NAMALWA (cell line): ENCODE data around the gene ETS2.

Experiments
- DNase-seq: peaks from one replicate; pipeline ENCODE4 v3.0.0-alpha.2; 2015; ENCODE audit warnings: low spot score

The ETS2 gene

DNA sequence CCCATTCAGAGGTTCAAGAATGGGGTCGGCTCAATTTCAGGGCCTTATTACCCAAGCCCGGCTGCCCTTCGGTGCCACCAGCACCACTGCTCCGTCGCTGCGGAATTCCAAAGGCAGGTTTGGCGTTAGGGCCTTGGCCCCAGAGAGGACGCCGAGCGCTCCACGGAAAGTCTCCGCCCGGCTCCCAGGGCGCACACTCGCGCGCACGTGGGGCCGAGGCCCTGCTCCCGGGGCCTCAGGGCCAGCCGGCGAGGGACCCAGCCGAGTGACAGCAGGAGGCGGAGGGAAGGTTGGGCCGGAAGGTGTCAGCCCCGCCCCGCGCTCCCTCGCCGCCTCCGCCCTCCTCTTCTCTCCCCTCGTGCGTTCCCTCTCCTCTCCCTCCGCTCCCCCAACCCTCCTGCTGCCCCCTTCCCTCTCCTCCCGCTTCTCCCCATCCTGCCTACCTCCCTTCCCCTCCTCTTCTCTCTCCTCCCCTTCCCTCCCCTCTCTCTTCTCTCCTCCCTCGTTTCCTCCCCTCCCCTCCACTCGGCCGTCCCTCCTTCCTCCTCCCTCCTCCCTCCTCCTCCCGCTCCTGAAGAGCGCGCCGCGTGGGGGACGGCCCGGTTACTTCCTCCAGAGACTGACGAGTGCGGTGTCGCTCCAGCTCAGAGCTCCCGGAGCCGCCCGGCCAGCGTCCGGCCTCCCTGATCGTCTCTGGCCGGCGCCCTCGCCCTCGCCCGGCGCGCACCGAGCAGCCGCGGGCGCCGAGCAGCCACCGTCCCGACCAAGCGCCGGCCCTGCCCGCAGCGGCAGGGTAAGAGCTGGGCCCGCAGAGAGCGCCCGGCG is at the start of gene ETS2:
ETS2 (plus strand) TSS at position 602 of the 825 bp plus-strand sequence. CDS start 4,106 bp downstream, outside the sequence.
- peak; percentile 79 for DNase-seq

DNA sequence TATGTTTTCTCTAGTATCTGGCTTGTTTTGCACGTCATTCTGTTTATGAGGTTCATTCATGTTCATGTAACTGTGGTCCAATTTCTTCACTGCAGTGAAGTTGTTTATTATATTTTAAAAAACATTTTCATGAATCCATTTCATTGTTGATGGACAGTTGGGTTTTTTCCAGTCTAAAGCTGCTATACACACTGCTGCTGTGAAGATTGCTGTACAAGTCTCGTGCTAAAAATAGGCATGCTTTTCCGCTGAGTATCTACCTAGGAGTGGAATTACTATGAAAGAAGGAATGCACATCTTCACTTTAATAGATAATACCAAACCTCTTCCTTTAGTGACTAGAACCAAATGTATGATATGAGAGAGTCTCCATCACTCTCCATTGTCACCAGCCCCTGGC is 49.0 kb upstream of the ETS2 start:
- DNase-seq = no peak

DNA sequence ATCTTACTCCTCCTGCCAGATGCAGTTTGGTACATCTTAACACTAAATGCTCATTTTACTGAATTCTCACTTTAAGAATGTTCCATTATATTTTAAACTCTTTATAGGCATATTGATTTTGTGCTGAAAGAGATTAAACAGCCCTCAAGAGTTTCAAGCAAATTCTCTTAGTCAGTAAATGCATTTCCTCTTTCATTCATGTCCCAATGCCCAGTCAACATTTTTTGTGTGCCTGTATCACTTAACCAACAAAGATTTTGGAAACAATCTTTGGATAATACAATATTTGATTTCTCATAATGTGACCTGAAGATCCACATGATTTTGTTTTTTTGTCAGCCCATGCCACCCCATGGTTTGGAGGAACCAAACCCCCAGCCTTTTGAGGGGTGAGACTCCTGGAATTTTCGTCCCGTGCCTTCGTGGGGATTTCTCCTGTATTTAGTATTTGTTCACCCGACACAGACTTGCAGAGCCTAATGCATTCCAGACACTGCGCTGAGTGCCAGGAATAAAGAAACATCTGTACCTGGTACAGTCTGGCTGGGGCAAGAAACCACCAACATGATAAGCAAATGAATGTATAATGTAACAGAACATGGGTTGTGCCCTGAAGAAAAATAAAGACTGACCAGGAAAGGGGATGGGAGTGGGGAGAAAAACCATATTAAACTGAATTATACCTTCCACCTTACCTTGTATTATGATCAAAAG is 47.1 kb upstream of the ETS2 start:
- no peak for DNase-seq

DNA sequence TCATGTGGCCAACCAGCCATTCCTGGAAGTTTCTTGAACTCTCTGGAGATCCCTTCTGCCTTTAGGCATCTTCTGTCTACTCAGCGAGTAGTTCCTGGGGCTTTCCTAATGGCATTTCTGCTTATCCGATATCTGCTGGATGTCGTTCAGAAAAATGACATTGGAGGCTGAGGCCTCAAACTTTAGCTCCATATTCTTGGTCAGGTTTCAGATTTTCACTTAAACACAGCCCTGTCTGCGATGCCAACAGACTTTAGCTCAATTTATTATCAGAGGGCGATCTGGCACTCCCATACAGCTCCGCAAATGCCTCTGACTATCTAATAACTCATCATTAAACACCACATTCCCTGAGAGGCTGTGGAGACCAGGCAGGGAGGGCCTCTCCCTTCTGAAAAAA is 46.3 kb upstream of the ETS2 start:
- DNase-seq = no peak

DNA sequence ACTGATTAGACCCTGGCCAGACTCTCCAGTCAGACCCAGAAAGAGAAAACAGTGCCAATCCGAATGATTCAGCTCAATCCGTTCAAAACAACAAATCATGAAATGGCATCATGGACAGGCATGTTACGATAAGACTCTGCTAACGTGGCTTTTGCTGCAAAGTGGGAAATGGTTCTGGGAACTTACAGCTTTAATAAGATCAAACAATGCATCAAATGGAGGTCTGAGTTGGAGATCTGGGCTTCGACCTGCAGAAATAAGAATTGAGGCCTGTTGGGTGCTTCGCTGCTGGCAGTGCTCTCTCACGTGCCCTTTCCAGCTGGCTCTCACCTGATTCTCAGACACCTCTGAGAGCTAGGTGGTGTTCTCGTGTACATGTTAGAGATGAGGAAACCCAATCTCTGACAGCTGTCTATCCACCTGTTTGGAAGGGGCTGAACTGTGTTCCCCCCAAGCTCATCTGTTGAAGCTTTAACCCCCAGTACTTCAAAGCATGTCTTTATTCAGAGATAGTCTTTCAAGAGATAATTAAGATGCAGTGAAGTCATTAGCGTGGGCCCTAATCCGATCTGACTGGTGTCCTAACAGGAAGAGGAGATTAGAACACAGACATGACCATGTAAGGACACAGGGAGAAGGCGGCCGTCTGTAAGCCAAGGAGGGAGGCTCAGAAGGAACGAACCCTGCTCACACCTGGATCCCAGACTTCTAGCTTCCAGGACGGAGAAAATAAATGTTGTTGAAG is 45.5 kb upstream of the ETS2 start:
- no peak for DNase-seq

DNA sequence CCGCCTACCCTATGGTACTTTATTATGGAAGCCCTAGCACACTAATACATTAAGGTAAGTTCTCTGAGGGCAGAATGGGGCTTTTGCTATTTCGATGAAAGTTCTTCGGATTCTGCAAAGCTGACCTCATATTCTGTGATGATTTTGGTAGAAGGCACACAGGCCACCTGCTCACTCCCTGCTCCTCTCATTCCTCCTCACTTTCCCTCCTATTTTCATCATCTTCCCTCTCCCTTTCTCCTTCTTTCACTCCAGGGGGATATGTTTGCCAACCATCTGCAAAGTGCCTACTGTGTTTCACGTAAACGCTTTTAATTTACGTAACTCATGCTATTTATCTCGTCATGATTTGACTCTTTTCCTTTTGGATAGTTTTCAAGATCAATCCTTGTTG is 45.0 kb upstream of the ETS2 start:
- DNase-seq = no peak

DNA sequence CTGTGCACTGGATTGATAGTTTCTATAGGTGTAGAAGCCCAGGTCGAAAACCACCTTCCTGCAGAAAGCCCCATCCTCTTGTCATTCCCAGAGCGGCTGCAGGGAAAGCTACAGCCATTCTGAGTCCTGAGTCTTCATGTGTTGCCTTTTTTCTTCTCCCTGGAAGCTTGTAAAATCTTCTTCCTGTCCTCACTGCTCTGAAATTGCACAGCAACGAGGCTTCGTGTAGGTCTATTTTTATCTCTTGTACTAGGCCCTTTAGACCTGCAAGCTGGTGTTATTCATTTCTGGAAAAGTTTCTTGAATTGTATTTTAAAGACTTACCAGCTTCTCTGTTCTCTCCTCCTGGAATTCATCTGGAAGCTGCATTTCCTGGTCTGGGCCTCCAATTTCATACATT is 44.2 kb upstream of the ETS2 start:
- DNase-seq = no peak

DNA sequence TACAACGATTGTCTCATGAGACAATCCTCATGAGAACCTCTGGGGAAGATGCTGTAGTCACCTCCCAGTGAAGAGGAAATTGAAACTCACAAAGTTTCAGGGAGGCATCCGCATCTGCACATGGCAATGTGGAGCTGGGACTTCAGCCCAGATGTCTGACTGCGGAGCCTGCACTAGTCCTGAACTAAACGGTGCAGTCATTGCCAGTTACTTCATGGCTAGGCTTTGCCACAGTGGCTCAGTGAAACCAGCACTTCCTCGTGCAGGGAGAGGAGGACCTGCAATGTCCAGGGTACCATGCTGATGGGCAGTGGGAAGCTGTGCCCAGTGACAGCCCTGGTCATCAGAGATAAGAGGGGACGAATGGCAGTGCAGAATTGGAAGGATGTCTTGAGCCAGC is 40.7 kb upstream of the ETS2 start:
- DNase-seq = no peak

DNA sequence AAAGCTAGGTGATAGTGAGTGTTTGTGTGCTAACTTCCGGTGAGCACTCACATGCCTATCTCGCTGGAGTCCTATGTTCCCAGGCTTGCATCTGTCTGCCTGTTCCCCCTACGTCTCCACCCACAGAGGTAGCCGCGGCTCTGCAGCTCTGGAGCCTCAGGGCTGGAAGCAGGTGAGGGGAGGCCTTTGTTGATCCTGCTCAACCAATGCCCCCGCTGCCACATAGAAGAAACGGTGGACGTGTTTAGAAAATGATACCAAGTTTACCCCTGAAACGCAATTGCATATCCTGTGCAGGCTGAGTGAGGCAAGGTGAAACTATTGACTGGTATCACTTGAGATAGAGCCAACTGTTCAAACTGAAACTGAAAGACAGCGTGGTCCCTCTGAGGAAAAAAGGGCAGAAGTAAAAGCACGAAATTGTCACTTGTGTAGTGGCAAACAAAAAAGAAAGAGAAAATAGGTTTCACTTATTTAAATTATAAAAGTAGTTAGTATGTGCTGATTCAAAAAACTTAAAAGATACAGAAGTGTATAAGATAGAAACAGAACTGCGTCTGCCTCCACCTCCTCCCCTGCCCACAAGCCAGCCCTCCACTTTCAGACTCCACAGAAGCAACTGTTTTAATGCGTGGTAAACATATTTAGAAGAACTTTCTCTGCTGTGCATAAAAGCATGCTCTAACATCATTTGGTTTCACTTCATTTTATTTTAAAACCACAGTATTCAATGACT is 38.6 kb upstream of the ETS2 start:
- peak; percentile 84 for DNase-seq

DNA sequence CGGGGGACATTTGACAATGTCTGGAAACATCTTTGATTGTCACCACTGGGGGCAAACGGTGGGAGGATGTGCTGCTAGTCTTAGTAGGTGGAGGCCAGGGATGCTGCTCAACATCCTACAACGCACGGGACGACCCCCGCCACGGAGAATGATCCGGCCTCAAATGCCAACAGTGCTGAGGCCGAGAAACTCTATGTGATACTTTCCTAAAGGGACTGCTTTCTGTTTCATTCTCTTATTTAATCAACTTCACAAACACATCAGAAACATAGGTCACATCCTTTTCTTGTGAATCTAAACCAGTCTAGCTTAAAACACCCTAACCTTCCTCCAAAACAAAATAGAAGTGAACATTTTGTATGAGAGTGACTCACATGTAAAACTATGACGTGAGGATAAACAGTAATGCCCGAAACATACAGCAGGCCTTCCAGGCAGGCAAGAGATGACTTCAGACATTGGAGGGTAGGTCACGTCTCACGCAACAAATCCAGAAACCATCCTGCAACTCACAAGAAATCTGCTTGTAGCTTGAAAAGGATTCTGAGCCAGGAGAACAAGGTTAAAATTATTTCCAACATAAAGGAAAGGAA is 37.2 kb upstream of the ETS2 start:
- peak; percentile 13 for DNase-seq

DNA sequence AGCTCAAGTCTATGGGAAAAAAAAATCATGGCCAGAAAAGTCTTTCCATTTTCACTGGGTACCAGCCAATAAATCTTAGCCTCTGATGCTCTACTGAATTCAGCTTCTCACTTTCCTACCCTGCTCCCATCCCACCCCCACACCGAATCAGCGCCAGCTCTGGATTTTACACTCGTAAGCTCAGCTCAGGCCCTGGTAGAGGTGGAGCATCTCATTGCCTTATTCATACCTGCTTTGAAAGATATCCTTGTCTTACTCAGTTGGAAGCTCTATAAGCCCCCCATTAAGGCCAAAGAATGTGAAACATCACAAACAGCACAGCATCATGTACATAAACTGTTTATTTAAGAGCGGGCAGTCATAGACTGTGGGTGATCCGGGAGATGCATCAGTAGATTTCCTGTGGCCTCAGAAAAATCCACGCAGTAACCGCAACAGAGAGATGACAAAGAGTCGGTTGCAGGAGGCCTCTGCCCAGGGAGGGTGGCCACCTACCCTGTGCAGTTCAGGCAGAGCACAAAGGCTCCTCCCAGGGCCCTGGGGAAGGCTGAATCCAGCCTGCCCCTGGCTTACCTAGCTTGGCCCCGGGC is 36.4 kb upstream of the ETS2 start:
- no peak for DNase-seq

DNA sequence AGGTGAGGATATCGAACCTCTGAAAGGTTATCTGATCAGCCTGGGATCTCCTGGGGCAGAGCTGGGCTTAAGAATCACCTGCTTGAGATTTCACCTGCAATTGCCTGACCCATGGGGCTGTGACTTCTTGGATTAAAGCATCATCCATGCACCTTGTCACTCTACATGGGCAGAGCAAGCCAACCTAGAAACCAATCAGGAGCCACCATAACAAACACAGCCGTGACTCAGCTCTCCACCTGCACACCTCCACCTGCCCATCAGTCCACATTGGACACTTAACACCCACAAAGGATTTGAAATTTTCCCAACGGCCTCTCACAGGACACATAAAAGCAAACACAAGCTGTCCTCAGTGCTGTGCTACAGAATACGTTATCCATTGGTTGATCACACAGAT is 35.1 kb upstream of the ETS2 start:
- no peak for DNase-seq

DNA sequence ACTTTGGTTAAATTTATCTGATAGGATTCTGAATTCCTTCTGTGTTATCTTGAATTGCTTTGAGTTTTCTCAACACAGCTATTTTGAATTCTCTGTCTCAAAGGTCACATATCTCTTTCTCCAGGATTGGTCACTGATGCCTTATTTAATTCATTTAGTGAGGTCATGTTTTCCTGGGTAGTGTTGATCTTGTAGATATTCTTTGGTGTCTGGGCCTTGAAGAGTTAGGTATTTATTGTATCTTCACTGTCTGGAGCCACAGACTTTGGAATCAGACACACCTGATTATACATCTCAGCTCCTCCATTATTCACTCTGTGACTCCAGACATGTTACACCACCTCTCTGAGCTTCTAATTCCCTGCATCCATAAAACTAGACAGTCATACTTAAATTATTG is 34.2 kb upstream of the ETS2 start:
- DNase-seq = no peak

DNA sequence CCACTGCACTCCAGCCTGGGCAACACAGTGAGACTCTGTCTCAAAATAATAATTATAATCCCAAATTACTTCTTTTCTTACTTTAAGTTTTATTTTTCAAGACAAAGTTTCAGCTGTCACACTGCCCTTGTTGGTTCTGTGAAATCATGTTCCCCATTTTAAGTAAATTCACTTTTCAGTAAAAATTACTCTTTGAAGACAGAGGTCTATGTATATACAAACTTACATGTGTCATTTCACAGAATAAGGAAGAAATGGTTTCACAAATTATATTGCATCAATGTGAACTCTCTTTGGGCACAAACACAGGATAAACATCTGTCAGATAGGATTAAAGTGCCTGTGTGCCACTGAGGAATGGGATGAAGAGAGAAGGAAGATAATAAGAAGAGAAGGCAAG is 33.1 kb upstream of the ETS2 start:
- no peak for DNase-seq

DNA sequence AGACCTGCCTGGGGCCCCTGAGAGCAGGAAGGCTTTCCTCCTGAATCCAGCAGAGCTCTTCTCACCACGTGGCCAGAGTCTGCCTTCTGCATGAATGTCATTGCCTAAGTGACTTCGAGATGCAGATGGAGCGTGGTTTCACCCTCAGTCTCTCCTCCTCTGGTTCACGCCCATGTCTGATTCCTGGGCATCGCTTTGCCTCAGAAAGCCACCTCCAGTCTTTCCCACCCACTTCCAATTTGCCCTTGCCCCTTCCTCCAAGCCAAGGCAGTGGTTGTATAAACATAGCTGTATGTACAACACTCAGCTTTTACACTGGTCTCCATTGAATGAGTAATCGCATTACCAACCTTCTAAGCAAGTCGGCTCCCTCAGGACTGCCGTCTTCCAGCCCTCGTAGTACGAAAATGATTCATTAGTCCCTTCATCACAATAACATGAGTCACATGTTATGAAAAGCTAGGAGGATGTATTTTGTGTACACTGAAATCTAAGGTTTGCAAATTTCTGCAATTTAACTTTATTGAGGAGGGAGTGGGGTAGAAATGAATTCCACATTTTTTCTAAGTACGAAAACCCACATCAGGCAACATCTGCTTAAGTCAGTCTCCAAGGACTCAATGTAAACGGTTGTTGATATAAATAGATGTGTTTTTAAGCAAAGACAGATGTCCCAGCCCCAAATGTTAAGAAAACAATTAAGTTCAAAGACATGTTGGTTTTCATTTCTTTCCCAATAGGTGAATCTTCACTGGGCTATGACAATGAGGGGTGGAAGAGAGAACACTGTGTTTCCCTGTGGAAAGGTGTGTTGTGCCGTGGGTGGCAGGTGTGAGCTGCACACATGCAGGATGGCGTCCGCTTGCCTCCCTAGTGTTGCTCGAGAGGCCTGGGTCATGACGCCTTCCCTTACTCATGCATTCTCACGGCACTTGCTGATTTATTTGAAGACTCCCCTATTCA is 32.3 kb upstream of the ETS2 start:
- peak; percentile 26 for DNase-seq

DNA sequence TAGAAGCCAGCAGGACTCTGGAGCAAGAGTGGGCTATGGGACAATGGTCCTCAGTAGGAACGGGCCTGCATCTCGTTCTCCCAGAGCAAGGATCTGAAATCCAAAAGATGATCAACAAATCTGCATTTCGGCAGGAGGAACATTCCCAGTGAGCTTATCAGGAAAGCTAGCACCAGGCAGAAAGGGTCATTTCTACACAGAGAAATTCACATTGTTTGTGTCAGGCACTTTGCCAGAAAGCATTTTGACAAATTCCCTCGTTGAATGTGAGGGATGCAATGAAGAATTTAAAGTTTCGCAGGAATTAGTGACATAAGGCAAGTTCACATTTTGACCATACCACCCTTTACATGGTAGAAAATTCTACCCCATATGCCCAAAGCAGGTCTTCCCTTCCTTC is 31.6 kb upstream of the ETS2 start:
- DNase-seq = no peak

DNA sequence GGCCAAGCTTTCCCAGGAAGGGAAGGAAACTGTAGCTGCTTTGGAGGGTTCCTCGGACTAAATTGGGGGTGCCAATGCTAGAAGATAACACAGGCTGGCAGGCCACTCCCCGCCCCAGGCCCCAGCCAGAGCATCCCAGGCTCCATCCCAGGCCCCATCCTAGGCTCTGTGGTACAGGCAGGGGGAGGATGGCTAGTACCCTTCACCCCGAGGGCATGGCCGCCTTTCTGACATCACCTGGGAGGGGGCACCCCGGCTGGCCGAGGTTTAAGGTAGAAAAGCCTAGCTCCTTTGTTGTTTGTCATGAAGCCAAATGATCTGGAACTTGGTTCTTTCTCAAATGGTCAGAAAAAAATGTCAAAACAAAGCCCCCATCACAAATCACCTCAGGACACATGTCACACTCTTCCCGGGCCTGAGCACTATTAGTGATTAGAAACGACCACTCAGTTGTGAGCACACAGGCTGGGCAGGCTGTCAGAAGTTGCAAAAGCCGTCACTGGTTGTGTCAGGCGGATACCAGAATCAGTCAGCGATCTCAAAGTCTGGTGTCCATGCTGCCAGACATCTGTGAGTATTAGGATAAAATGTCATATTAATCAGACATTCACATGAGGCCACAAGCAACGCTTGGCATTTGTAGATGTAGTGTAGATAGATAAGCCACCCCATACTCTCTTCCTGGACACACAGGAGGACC is 31.0 kb upstream of the ETS2 start:
- DNase-seq = no peak

DNA sequence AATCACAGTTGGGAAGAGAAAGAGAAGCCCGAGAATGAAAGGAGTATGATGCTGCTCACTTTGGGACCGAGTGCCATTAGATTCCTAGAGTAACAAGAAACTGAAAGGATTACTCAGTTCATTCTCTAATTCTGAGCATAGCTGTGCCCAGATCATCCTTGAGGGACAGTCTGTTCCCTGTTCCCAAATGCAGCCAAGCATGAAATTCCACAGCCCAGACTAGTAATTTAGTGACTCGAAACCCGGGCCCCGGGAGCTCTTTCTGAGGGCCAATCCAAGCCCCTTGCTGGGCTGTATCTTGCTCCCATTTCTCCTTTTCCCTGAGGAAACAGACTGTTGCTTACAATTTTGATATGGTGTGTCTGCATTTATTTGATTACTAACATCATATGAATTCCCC is 30.0 kb upstream of the ETS2 start:
- no peak for DNase-seq

DNA sequence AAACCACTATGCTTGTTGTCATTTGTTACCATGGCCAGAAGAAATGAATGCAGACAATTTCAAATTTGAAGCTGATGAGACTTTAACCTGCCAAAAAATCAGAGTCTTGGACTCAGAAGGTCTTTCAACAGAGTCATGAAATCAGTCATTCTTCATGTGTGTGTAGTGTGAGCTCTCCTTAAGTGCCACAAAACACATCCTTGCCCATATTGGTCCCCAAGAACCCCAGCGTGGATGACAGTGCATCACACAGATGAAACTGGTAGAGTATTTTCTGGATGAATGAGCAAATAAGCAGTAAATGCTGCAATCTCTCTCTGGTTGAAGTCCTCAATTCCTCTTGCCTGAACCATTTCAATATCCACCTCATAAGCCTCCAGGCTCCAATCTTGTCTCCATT is 28.7 kb upstream of the ETS2 start:
- DNase-seq = no peak

DNA sequence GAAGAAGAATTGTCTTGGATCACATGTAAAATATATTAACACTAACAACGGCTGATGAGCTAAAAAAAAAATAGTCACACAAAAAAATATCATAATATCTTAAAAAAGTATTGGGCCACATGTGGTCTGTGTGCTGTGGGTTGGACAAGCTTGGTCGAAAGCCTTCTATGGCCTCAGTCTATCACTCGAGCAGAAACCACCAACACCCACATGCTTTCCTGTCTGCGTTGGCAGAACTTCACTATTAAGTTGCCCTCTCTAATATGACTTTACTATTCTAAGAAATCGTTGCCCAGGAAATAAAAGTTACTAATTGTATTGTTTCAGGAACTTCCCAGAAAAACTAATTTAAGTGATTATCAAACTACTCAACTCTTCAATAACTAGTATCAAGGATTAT is 28.2 kb upstream of the ETS2 start:
- no peak for DNase-seq
